Measurements from ENCODE around the gene PRX. TPM values are rescaled to one million over a fixed set of nuclear protein-coding genes. Genes with fewer than 3 reads are reported as not detected.

The PRX gene
- total and polyA plus RNA-seq, 9 of the 15 experiments (the other 6 are each of a cell fraction or from before 2014, with no cell fraction given), result 0.65 to 3.5 (median 1.7) TPM; not detected in 2

- TF ChIP-seq ZNF398 (CRISPR knock-in tag; IDR thresholded peaks at IDR 0.05), result no peak
- peak; percentile 45; the same call in 1 of the 2 replicates for TF ChIP-seq ATF1 (CRISPR knock-in tag; IDR thresholded peaks at IDR 0.05)
- TF ChIP-seq ATF1 (tag; IDR thresholded peaks at IDR 0.05), result peak; percentile 92
- TF ChIP-seq ZBED1 (IDR thresholded peaks at IDR 0.05), result no peak
- no peak for TF ChIP-seq ZNF212 (CRISPR knock-in tag; IDR thresholded peaks at IDR 0.05)
- TF ChIP-seq ZBTB34 (CRISPR knock-in tag; IDR thresholded peaks at IDR 0.05), result no peak
- TF ChIP-seq CC2D1A (IDR thresholded peaks at IDR 0.05), result peak; percentile 38; the same call in 1 of the 2 replicates
- no peak for TF ChIP-seq MAFK (IDR thresholded peaks at IDR 0.05; ENCODE audit: low read length)
- no peak for TF ChIP-seq BACH1 (tag; IDR thresholded peaks at IDR 0.05)
- TF ChIP-seq CHCHD3 (CRISPR knock-in tag; IDR thresholded peaks at IDR 0.05), result no peak
- TF ChIP-seq DPF2 (IDR thresholded peaks at IDR 0.05), result peak; percentile 61
- TF ChIP-seq NFIC (IDR thresholded peaks at IDR 0.05), result peak; percentile 51
- TF ChIP-seq CBX2 (IDR thresholded peaks at IDR 0.05; ENCODE audit: insufficient read depth, low read length, poor library complexity, severe bottlenecking), result no peak
- no peak for TF ChIP-seq ID3 (CRISPR knock-in tag; IDR thresholded peaks at IDR 0.05)
- no peak for TF ChIP-seq ID3 (tag; IDR thresholded peaks at IDR 0.05)
- TF ChIP-seq FOXJ3 (CRISPR knock-in tag; IDR thresholded peaks at IDR 0.05), result no peak
- TF ChIP-seq FOXO4 (CRISPR knock-in tag; IDR thresholded peaks at IDR 0.05), result no peak
- no peak for TF ChIP-seq MECOM (CRISPR knock-in tag; IDR thresholded peaks at IDR 0.05)
- TF ChIP-seq ZNF282 (CRISPR knock-in tag; IDR thresholded peaks at IDR 0.05), result no peak
- peak in 1 of 2 experiments; percentile 40; a peak in 2 of 4 replicates for TF ChIP-seq TRIM24 (IDR thresholded peaks at IDR 0.05)
- TF ChIP-seq ZBTB11 (CRISPR knock-in tag; IDR thresholded peaks at IDR 0.05), result peak in 1 of 3 experiments; percentile 39; a peak in 1 of 6 replicates
Measured at GRCh38 chr19:40443131-40443999, 30.2 kb upstream of the PRX start (continued).
